ENCODE data around the gene RBPMS2. TPM values are rescaled to one million over a fixed set of nuclear protein-coding genes. Genes with fewer than 3 reads are reported as not detected.

The RBPMS2 gene
- total and polyA plus RNA-seq, 2 donors (not counting 1 experiment from before 2014, with no cell fraction given) = 0.47 to 0.63 TPM

GRCh38 chr15:64693134-64693533 is 82.3 kb downstream of the RBPMS2 start:
- peaks cover 0 to 33% of the 10 kb centered on the region in 2 experiments for H3K36me3 ChIP-seq (replicated peaks in 1 of 2; ENCODE audit: control extremely low read depth in 1 of 2, control insufficient read depth in 1 of 2, extremely low read depth in 1 of 2, insufficient read depth in 2 of 2, low read length in 1 of 2)
- H3K27me3 Mint-ChIP-seq = no peaks in the 10 kb centered on the region
- peaks cover 41% of the 10 kb centered on the region for H3K4me1 Mint-ChIP-seq

GRCh38 chr15:64691896-64692565 is 83.4 kb downstream of the RBPMS2 start:
- peaks cover 33% of the 10 kb centered on the region for H3K4me1 Mint-ChIP-seq
- H3K4me3 ChIP-seq (ENCODE audit: control extremely low read depth in 1 of 5, extremely low read depth in 1 of 5, insufficient read depth in 1 of 5, low read depth in 2 of 5, low read length in 4 of 5) = no peak overlapping the region
- H2AFZ ChIP-seq (ENCODE audit: insufficient read depth, low read depth, low read length, poor library complexity, severe bottlenecking) = no peak overlapping the region
- H3K36me3 ChIP-seq (replicated peaks in 1 of 2; ENCODE audit: control extremely low read depth in 1 of 2, control insufficient read depth in 1 of 2, extremely low read depth in 1 of 2, insufficient read depth in 2 of 2, low read length in 1 of 2) = peaks cover 0 to 44% of the 10 kb centered on the region in 2 experiments
- intact Hi-C loops (cut with micrococcal nuclease) = no loop called here
- peak overlapping the region; percentile 20 for H3K4me2 ChIP-seq (replicated peaks; ENCODE audit: low read depth, low read length, poor library complexity, severe bottlenecking)
- no peak overlapping the region for H3K4me3 Mint-ChIP-seq
- no peak for TF ChIP-seq EZH2 (IDR thresholded peaks at IDR 0.05; ENCODE audit: borderline replicate concordance, insufficient read depth, low read depth, low read length, poor library complexity, severe bottlenecking)
- TF ChIP-seq, protein P1, sequence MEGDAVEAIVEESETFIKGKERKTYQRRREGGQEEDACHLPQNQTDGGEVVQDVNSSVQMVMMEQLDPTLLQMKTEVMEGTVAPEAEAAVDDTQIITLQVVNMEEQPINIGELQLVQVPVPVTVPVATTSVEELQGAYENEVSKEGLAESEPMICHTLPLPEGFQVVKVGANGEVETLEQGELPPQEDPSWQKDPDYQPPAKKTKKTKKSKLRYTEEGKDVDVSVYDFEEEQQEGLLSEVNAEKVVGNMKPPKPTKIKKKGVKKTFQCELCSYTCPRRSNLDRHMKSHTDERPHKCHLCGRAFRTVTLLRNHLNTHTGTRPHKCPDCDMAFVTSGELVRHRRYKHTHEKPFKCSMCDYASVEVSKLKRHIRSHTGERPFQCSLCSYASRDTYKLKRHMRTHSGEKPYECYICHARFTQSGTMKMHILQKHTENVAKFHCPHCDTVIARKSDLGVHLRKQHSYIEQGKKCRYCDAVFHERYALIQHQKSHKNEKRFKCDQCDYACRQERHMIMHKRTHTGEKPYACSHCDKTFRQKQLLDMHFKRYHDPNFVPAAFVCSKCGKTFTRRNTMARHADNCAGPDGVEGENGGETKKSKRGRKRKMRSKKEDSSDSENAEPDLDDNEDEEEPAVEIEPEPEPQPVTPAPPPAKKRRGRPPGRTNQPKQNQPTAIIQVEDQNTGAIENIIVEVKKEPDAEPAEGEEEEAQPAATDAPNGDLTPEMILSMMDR (IDR thresholded peaks at IDR 0.05) = no peak
- peaks cover 27 to 34% of the 10 kb centered on the region in 2 donors for H3K4me1 ChIP-seq (ENCODE audit: control insufficient read depth in 2 of 2, insufficient read depth in 2 of 2, low read length in 2 of 2)
- CTCF ChIA-PET = interaction anchor here (0.7 to 25.3 kb wide), 4 partner anchors 9 to 191 kb away, joined by 3 to 549 read pairs (median 6); no protein-coding TSS in a partner anchor
- H3K27me3 Mint-ChIP-seq = no peaks in the 10 kb centered on the region
- peaks cover 46% of the 10 kb centered on the region for H3K79me2 ChIP-seq (ENCODE audit: control insufficient read depth, insufficient read depth, low read length)
- DNase-seq (no peak), ATAC-seq (ENCODE audit: low read depth) (no peak)
- no peaks in the 10 kb centered on the region for H3K27me3 ChIP-seq (replicated peaks in 1 of 4; ENCODE audit: control extremely low read depth in 1 of 4, control insufficient read depth in 3 of 4, insufficient read depth in 4 of 4, low read length in 3 of 4)
- 67% methylated on average over 6 of the region's 9 CpGs for WGBS (ENCODE audit: insufficient coverage)
- no peaks in the 10 kb centered on the region for H4K20me1 ChIP-seq (ENCODE audit: control insufficient read depth, insufficient read depth, low read length, poor library complexity, severe bottlenecking)
- no peak overlapping the region for H3K27ac ChIP-seq (ENCODE audit: low read length in 2 of 2)
- H3K9ac ChIP-seq (ENCODE audit: low read length) = no peak overlapping the region
- POLR2A ChIA-PET = interaction anchor here (0.7 kb wide), 1 partner anchor 310 kb away, joined by 6 read pairs; no protein-coding TSS in a partner anchor
- H3K27ac Mint-ChIP-seq = no peak overlapping the region
- H3K9me3 Mint-ChIP-seq (ENCODE audit: insufficient read depth) = no peaks in the 10 kb centered on the region
- H3K9me3 ChIP-seq (ENCODE audit: control extremely low read depth in 1 of 3, control insufficient read depth in 2 of 3, insufficient read depth in 1 of 3, low read length in 2 of 3) = no peaks in the 10 kb centered on the region

More at GRCh38 chr15:64693134-64693533, 82.3 kb downstream of the RBPMS2 start:
- no peaks in the 10 kb centered on the region for H3K27me3 ChIP-seq (replicated peaks in 1 of 4; ENCODE audit: control extremely low read depth in 1 of 4, control insufficient read depth in 3 of 4, insufficient read depth in 4 of 4, low read length in 3 of 4)
- no peak for DNase-seq
- ATAC-seq (ENCODE audit: low read depth) = no peak
- TF ChIP-seq EZH2 (IDR thresholded peaks at IDR 0.05; ENCODE audit: borderline replicate concordance, insufficient read depth, low read depth, low read length, poor library complexity, severe bottlenecking) = no peak
- TF ChIP-seq, protein P1 (IDR thresholded peaks at IDR 0.05) = no peak
- H3K4me2 ChIP-seq (replicated peaks; ENCODE audit: low read depth, low read length, poor library complexity, severe bottlenecking) = no peak overlapping the region
- no peak overlapping the region for H3K4me3 ChIP-seq (ENCODE audit: control extremely low read depth in 1 of 5, extremely low read depth in 1 of 5, insufficient read depth in 1 of 5, low read depth in 2 of 5, low read length in 4 of 5)
- Mint-ChIP-seq H3K4me3 (no peak overlapping the region), H3K9me3 (ENCODE audit: insufficient read depth) (no peaks in the 10 kb centered on the region), H3K27ac (peak overlapping the region; percentile 50)
- H3K79me2 ChIP-seq (ENCODE audit: control insufficient read depth, insufficient read depth, low read length) = peaks cover 46% of the 10 kb centered on the region
- intact Hi-C loops (cut with micrococcal nuclease) = no loop called here
- no peak overlapping the region for H2AFZ ChIP-seq (ENCODE audit: insufficient read depth, low read depth, low read length, poor library complexity, severe bottlenecking)
- peaks cover 32 to 40% of the 10 kb centered on the region in 2 donors for H3K4me1 ChIP-seq (ENCODE audit: control insufficient read depth in 2 of 2, insufficient read depth in 2 of 2, low read length in 2 of 2)
- WGBS (ENCODE audit: insufficient coverage) = 96% methylated on average over 3 of the region's 5 CpGs
- ChIA-PET POLR2A (no interaction called here), CTCF (interaction anchor here (0.5 to 25.3 kb wide), 2 partner anchors 13 to 39 kb away, joined by 3 to 549 read pairs; no protein-coding TSS in a partner anchor)
- H3K9me3 ChIP-seq (ENCODE audit: control extremely low read depth in 1 of 3, control insufficient read depth in 2 of 3, insufficient read depth in 1 of 3, low read length in 2 of 3) = no peaks in the 10 kb centered on the region
- H3K27ac ChIP-seq (ENCODE audit: low read length in 2 of 2) = peak overlapping the region in 1 of 2 donors; percentile 90
- no peak overlapping the region for H3K9ac ChIP-seq (ENCODE audit: low read length)
- H4K20me1 ChIP-seq (ENCODE audit: control insufficient read depth, insufficient read depth, low read length, poor library complexity, severe bottlenecking) = no peaks in the 10 kb centered on the region

All from B cell (primary cell).